Measurements from ENCODE around the gene C5. TPM values are rescaled to one million over a fixed set of nuclear protein-coding genes. Genes with fewer than 3 reads are reported as not detected.

Gene C5
- total and polyA plus RNA-seq, 5 donors from 2014 or later: 0.31 to 1.5 (median 1.1) TPM; not detected in 1

DNA sequence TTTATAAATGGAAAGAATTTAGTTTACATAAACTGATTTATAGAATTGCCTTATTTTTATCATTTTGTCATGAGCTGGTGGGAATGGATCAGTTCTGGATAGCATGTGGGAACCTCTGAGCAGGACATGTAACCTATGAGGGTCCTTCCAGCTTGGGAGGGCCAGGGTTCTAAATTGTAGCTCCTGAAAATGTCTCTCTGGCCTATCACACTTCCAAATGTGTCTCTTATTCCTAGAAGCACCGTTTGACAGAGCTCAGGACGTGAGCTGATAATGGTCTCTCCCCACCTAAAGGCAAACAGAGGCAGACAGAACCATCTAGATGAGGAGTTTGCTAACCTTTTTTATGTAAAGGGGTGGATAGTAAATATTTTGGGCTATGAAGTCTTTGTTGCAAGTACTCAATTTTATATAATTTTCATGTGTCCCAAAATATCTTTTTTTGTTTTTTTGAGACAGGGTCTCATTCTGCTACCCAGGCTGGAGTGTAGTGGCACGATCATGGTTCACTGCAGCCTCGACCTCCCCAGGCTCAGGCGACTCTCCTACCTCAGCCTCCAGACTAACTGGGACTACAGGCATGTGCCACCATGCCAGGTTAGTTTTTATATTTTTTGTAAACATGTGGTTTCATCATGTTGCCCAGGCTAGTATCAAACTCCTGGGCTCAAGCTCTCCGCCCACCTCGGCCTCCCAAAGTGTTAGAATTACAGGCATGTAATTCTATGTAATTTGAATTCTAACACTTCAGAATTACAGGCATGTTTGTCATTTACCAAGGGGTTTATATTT lies 127.5 kb downstream of the C5 start:
- Histone ChIP-seq H3K4me1 (ENCODE audit: control insufficient read depth, insufficient read depth, low read length, poor library complexity, severe bottlenecking) (peaks cover 98% of the 10 kb centered on the region), H3K36me3 (ENCODE audit: control insufficient read depth, insufficient read depth, low read length) (peaks cover 56% of the 10 kb centered on the region), H3K27me3 (ENCODE audit: control insufficient read depth, insufficient read depth, low read length) (no peaks in the 10 kb centered on the region), H3K9me3 (ENCODE audit: control insufficient read depth in 2 of 2, low read length in 2 of 2) (no peaks in the 10 kb centered on the region), H3K27ac (ENCODE audit: insufficient read depth, low read length, poor library complexity, severe bottlenecking) (peak overlapping the region; percentile 99), H3K4me3 (ENCODE audit: low read depth, low read length) (peak overlapping the region; percentile 96)
- peak overlapping the region; percentile 95 to 100 (median 97) for H3K27ac Mint-ChIP-seq
- DNase-seq: no peak
- ATAC-seq (ENCODE audit: low read depth in 2 of 2): no peak
- peaks cover 72% of the 10 kb centered on the region for H3K36me3 Mint-ChIP-seq
- H3K4me3 Mint-ChIP-seq: peak overlapping the region; percentile 95 to 99 (median 95)
- H3K27me3 Mint-ChIP-seq: no peaks in the 10 kb centered on the region
- peaks cover 25 to 89% (median 57%) of the 10 kb centered on the region in 4 donors for H3K4me1 Mint-ChIP-seq
- H3K9me3 Mint-ChIP-seq: no peaks in the 10 kb centered on the region

DNA sequence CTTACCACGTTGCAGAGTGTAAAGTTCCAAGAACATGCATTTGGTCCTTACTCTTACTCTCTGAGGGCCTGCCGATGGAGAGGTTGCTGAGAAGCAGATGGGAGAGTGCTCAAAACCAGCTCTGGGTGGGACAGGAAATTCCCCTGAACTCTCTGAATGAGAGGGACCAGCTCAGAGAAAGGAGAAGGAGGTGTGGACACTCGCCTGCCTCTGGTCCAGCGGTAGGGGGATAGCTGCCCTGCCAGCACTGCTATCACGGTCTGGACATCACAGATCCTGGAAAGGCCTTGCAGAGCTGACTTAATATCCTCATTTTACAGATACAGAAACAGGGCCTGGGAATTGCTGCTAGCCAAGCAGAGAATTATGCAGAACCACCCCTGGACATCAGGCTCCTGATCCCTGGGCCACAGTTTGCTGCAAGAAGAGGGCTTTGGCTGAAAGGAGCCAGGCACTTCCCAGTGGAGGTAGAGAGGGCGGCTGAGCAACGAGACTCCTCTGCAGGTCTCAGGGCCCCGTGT lies 128.4 kb downstream of the C5 start:
- no peaks in the 10 kb centered on the region for H3K9me3 ChIP-seq (ENCODE audit: control insufficient read depth in 2 of 2, low read length in 2 of 2)
- peaks cover 81% of the 10 kb centered on the region for H3K36me3 Mint-ChIP-seq
- peak overlapping the region; percentile 95 to 100 (median 97) for H3K27ac Mint-ChIP-seq
- H3K27me3 Mint-ChIP-seq: no peaks in the 10 kb centered on the region
- peak overlapping the region; percentile 95 to 99 (median 95) for H3K4me3 Mint-ChIP-seq
- ATAC-seq (ENCODE audit: low read depth in 2 of 2) (no peak), DNase-seq (no peak)
- H3K36me3 ChIP-seq (ENCODE audit: control insufficient read depth, insufficient read depth, low read length): peaks cover 65% of the 10 kb centered on the region
- H3K4me1 ChIP-seq (ENCODE audit: control insufficient read depth, insufficient read depth, low read length, poor library complexity, severe bottlenecking): peaks cover 98% of the 10 kb centered on the region
- H3K9me3 Mint-ChIP-seq: no peaks in the 10 kb centered on the region
- H3K4me3 ChIP-seq (ENCODE audit: low read depth, low read length): peak overlapping the region; percentile 96
- H3K27me3 ChIP-seq (ENCODE audit: control insufficient read depth, insufficient read depth, low read length): no peaks in the 10 kb centered on the region
- peaks cover 25 to 89% (median 63%) of the 10 kb centered on the region in 4 donors for H3K4me1 Mint-ChIP-seq
- H3K27ac ChIP-seq (ENCODE audit: insufficient read depth, low read length, poor library complexity, severe bottlenecking): peak overlapping the region; percentile 99

DNA sequence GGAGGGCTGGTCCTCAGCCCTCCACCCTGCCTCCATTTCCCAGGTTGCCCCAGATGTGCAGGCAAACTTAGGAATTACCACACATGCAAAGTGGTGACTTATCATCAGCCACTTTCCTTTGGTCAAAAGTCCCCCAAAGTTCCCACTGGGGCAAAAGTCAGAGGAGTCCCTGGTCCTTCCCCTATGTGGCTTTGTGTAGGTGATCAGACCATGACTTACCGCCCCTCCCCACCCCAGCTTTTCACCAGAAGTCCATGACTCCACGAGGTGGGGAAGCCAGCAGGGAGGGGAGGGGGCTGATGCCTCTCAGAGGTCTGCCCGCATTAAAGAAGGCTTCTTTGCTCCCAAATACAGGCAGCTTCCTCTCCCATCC lies 129.3 kb downstream of the C5 start:
- peaks cover 65% of the 10 kb centered on the region for H3K36me3 ChIP-seq (ENCODE audit: control insufficient read depth, insufficient read depth, low read length)
- peaks cover 31 to 92% (median 69%) of the 10 kb centered on the region in 4 donors for H3K4me1 Mint-ChIP-seq
- peaks cover 85% of the 10 kb centered on the region for H3K36me3 Mint-ChIP-seq
- no peaks in the 10 kb centered on the region for H3K9me3 ChIP-seq (ENCODE audit: control insufficient read depth in 2 of 2, low read length in 2 of 2)
- H3K4me3 Mint-ChIP-seq: peak overlapping the region; percentile 95 to 99 (median 95)
- no peaks in the 10 kb centered on the region for H3K27me3 Mint-ChIP-seq
- peak overlapping the region; percentile 95 to 100 (median 97) for H3K27ac Mint-ChIP-seq
- ATAC-seq (ENCODE audit: low read depth in 2 of 2) (no peak), DNase-seq (no peak)
- H3K4me3 ChIP-seq (ENCODE audit: low read depth, low read length): peak overlapping the region; percentile 96
- H3K9me3 Mint-ChIP-seq: no peaks in the 10 kb centered on the region
- peaks cover 100% of the 10 kb centered on the region for H3K4me1 ChIP-seq (ENCODE audit: control insufficient read depth, insufficient read depth, low read length, poor library complexity, severe bottlenecking)
- no peaks in the 10 kb centered on the region for H3K27me3 ChIP-seq (ENCODE audit: control insufficient read depth, insufficient read depth, low read length)
- peak overlapping the region; percentile 99 for H3K27ac ChIP-seq (ENCODE audit: insufficient read depth, low read length, poor library complexity, severe bottlenecking)

DNA sequence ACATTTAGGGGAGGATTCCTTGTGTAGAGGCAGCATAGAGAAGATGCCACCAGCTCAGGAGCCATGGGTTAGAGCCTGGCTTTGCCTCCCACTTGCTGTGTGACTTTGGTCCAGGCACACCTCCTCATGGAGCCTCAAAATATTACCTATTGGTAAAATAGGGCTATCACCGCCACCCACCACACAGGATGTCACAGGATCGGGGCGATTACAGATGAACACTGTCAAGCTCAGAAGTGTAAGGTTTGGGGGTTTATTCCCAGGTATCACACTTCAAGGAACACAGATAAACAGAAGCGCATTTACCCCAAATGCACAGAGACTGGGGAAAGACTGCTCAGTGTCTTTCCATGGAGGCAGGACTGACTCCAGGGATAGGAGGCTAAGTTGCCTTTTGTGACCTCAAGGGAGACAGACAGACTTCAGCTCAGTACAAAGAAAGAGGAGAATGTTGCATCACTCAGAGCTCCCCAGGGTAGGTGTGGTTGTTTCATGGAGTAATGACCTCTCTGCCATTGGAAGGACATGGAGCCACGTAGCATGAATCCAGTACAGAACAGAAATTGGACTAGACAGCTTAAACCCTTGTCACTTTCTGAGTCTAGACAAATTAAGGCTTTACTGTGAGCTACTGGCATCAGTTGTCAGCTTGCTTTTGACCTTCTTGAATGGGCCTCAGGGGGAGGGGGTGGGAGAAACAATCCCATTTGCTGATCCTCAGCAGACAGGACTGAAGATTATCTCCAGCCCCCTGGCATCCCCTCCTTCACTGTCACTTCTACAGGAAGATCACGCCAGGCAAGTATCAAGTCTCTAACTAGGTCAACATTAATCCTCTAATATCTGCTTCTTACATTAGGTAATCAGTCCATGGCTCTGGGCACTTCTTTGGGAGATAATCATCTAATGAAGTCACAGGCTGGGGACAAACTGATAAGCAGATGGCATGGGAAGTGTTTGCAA lies 130.0 kb downstream of the C5 start:
- H3K9me3 ChIP-seq (ENCODE audit: control insufficient read depth in 2 of 2, low read length in 2 of 2): no peaks in the 10 kb centered on the region
- peaks cover 100% of the 10 kb centered on the region for H3K4me1 ChIP-seq (ENCODE audit: control insufficient read depth, insufficient read depth, low read length, poor library complexity, severe bottlenecking)
- peak overlapping the region; percentile 95 to 99 (median 95) for H3K4me3 Mint-ChIP-seq
- no peaks in the 10 kb centered on the region for H3K27me3 Mint-ChIP-seq
- no peaks in the 10 kb centered on the region for H3K9me3 Mint-ChIP-seq
- DNase-seq (no peak), ATAC-seq (ENCODE audit: low read depth in 2 of 2) (peak in 1 of 2 donors; percentile 24)
- H3K36me3 ChIP-seq (ENCODE audit: control insufficient read depth, insufficient read depth, low read length): peaks cover 67% of the 10 kb centered on the region
- H3K4me1 Mint-ChIP-seq: peaks cover 31 to 96% (median 70%) of the 10 kb centered on the region in 4 donors
- peak overlapping the region; percentile 99 for H3K27ac ChIP-seq (ENCODE audit: insufficient read depth, low read length, poor library complexity, severe bottlenecking)
- H3K27me3 ChIP-seq (ENCODE audit: control insufficient read depth, insufficient read depth, low read length): no peaks in the 10 kb centered on the region
- H3K36me3 Mint-ChIP-seq: peaks cover 81% of the 10 kb centered on the region
- peak overlapping the region; percentile 96 for H3K4me3 ChIP-seq (ENCODE audit: low read depth, low read length)
- H3K27ac Mint-ChIP-seq: peak overlapping the region; percentile 95 to 100 (median 97)

DNA sequence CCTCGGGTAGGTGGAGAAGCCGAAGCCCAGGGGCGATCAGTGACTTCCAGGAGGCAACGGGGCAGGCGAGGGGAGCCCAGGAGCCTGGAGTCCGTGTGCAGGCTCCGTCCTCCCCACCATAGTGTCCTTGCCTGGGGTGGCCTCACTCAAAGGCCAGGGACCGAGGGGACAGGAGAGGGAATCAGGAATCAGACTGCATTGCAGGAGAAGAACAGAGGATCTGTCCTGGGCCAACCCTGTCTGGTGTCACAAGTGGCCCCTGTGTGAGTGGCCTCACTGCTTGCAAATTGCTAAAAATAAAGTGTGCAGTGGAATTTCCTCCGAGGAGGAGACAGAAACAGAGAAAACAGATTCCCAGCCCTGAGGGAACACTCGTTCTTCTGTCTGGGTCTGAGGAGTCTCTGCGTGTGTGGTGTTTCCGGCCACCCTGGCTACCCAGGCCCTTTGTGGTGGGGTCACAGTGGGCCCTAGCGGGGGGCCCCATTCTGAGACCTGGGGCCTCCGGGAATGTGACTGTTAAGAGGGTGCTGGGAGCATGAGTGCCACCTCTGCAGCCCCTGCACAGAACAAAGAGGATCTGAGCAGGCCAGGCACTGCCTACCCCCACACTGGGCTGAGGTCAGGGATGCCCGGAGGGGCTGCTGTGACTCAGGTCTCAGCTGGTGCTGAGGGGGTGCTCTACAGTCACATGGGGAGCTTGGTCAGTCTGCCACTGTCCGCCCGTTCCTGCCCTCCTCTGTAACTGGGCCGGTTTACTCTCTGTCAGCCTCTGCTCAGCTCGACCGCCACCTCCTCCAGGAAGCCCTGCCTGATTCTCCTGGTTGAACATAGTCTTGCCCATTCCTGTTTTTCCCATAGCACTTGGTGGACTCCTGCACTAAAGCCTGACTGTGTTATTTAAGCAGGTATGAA lies 130.9 kb downstream of the C5 start:
- peaks cover 76% of the 10 kb centered on the region for H3K36me3 ChIP-seq (ENCODE audit: control insufficient read depth, insufficient read depth, low read length)
- ATAC-seq (ENCODE audit: low read depth in 2 of 2): no peak

DNA sequence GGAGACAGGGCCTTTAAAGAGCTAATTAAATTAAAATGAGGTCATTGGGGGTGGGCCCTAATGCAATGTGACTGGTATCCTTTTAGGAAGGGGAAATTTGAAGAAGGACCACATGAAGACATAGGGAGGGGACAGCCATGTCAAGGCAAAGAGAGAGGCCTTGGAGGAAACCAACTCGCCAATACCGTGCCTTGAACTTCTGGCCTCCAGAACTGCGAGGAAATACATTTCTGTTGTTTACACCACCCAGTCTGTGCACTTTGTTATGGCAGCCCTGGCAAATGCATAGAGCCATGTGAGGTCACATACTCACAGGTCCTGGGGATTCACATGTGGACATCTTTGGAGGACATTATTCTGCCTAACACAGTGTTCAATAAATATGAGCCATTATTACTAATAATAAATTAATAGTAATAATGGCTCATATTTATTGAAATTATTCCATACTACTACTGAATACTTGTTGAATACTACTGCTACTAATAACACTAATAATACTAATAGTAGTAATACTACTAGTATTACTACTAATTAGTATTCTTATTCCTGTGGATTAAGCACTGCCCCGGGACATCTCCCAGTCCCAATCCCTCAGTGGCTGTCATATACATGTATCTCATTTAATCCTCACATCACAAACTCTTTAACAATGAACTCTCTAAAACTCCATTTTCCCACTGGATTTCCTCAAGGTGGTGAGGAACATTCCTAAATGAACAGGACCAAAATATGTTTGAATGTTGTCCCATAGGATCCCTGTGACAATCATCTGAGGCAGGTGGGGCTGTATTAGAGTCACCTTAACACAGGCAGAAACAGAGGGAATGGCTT lies 131.9 kb downstream of the C5 start:
- Mint-ChIP-seq H3K27me3 (no peaks in the 10 kb centered on the region), H3K4me1 (peaks cover 35 to 96% (median 72%) of the 10 kb centered on the region in 4 donors), H3K27ac (peak overlapping the region; percentile 95 to 100 (median 97)), H3K9me3 (no peaks in the 10 kb centered on the region), H3K36me3 (peaks cover 79% of the 10 kb centered on the region), H3K4me3 (peak overlapping the region; percentile 87 to 99 (median 95))
- ATAC-seq (ENCODE audit: low read depth in 2 of 2) (no peak), DNase-seq (no peak)
- peak overlapping the region; percentile 99 for H3K27ac ChIP-seq (ENCODE audit: insufficient read depth, low read length, poor library complexity, severe bottlenecking)
- H3K36me3 ChIP-seq (ENCODE audit: control insufficient read depth, insufficient read depth, low read length): peaks cover 78% of the 10 kb centered on the region
- peak overlapping the region; percentile 96 for H3K4me3 ChIP-seq (ENCODE audit: low read depth, low read length)
- H3K27me3 ChIP-seq (ENCODE audit: control insufficient read depth, insufficient read depth, low read length): no peaks in the 10 kb centered on the region
- H3K4me1 ChIP-seq (ENCODE audit: control insufficient read depth, insufficient read depth, low read length, poor library complexity, severe bottlenecking): peaks cover 100% of the 10 kb centered on the region
- H3K9me3 ChIP-seq (ENCODE audit: control insufficient read depth in 2 of 2, low read length in 2 of 2): no peaks in the 10 kb centered on the region

More for the DNA sequence above, 130.9 kb downstream of the C5 start:
- H3K27ac Mint-ChIP-seq: peak overlapping the region; percentile 95 to 100 (median 97)
- H3K27me3 ChIP-seq (ENCODE audit: control insufficient read depth, insufficient read depth, low read length): no peaks in the 10 kb centered on the region
- H3K4me3 Mint-ChIP-seq: peak overlapping the region; percentile 95 to 99 (median 95)
- H3K4me1 Mint-ChIP-seq: peaks cover 31 to 97% (median 73%) of the 10 kb centered on the region in 4 donors
- peaks cover 100% of the 10 kb centered on the region for H3K4me1 ChIP-seq (ENCODE audit: control insufficient read depth, insufficient read depth, low read length, poor library complexity, severe bottlenecking)
- no peak for DNase-seq
- peak overlapping the region; percentile 96 for H3K4me3 ChIP-seq (ENCODE audit: low read depth, low read length)
- H3K9me3 ChIP-seq (ENCODE audit: control insufficient read depth in 2 of 2, low read length in 2 of 2): no peaks in the 10 kb centered on the region
- H3K9me3 Mint-ChIP-seq: no peaks in the 10 kb centered on the region
- no peaks in the 10 kb centered on the region for H3K27me3 Mint-ChIP-seq
- peak overlapping the region; percentile 99 for H3K27ac ChIP-seq (ENCODE audit: insufficient read depth, low read length, poor library complexity, severe bottlenecking)
- H3K36me3 Mint-ChIP-seq: peaks cover 80% of the 10 kb centered on the region
